ENCODE results near the gene GLI3.

The GLI3 gene

GRCh38 chr7:42269161-42269560 is 32.2 kb upstream of the GLI3 start:
- Histone ChIP-seq H3K27ac (no peak overlapping the region), H3K4me3 (no peak overlapping the region)
- DNase-seq (ENCODE audit: low spot score), result no peak
- TF ChIP-seq CTCF (IDR thresholded peaks at IDR 0.05), result no peak

GRCh38 chr7:42264702-42265101 is 27.7 kb upstream of the GLI3 start:
- DNase-seq (ENCODE audit: low spot score), result no peak
- Histone ChIP-seq H3K27ac (no peak overlapping the region), H3K4me3 (no peak overlapping the region)
- TF ChIP-seq CTCF (IDR thresholded peaks at IDR 0.05), result no peak

- no peak for TF ChIP-seq CTCF (IDR thresholded peaks at IDR 0.05)
- no peak for DNase-seq (ENCODE audit: low spot score)
- H3K27ac ChIP-seq, result no peak overlapping the region
- H3K4me3 ChIP-seq, result no peak overlapping the region
Observed at GRCh38 chr7:42263971-42264370, 27.0 kb upstream of the GLI3 start.

GRCh38 chr7:42262964-42263363 is 26.0 kb upstream of the GLI3 start:
- Histone ChIP-seq H3K4me3 (no peak overlapping the region), H3K27ac (no peak overlapping the region)
- DNase-seq (ENCODE audit: low spot score), result no peak
- no peak for TF ChIP-seq CTCF (IDR thresholded peaks at IDR 0.05)

- H3K4me3 ChIP-seq, result no peak overlapping the region
- no peak for DNase-seq (ENCODE audit: low spot score)
- TF ChIP-seq CTCF (IDR thresholded peaks at IDR 0.05), result no peak
- H3K27ac ChIP-seq, result no peak overlapping the region
Observed at GRCh38 chr7:42254217-42254616, 17.2 kb upstream of the GLI3 start.

GRCh38 chr7:42253316-42253715 is 16.3 kb upstream of the GLI3 start:
- TF ChIP-seq CTCF (IDR thresholded peaks at IDR 0.05), result no peak

GRCh38 chr7:42250411-42250810 is 13.4 kb upstream of the GLI3 start:
- no peak for TF ChIP-seq CTCF (IDR thresholded peaks at IDR 0.05)
- no peak for DNase-seq (ENCODE audit: low spot score)
- no peak overlapping the region for H3K4me3 ChIP-seq
- no peak overlapping the region for H3K27ac ChIP-seq

More at GRCh38 chr7:42253316-42253715, 16.3 kb upstream of the GLI3 start:
- no peak for DNase-seq (ENCODE audit: low spot score)
- no peak overlapping the region for H3K27ac ChIP-seq
- no peak overlapping the region for H3K4me3 ChIP-seq

All from coronary artery (tissue), 2 donors.